NCI-H226 (cell line): Measurements from ENCODE around the gene PTK6.

Experiments used
- DNase-seq: peaks from one replicate; pipeline ENCODE4 v3.0.0-alpha.2; 2015

The PTK6 gene

DNA sequence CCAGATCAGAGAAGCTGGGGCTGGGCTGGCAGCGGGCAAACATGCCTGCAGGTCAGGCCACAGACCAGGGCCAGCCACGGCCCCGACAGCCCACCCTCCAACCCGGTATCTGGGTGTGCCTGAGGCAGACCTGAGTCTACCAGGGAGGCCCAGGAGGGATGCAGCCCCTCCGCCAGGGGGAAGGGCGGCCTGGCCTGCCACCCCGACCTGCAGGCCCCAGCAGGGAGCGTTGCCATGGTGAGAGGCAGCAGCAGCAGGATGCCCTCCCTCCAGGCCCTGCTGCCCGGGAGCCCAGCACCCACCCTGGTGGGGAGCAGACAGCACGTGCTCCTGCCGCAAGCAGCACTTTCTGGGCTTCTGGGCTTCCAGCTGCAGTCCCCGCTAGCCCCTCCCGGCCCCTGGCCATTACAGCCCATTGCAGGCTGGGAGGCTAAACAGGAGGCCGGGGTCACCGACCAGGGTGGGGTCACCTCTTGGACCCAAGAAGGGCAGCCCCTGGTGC lies 34.5 kb downstream of the PTK6 start:
- no peak for DNase-seq

DNA sequence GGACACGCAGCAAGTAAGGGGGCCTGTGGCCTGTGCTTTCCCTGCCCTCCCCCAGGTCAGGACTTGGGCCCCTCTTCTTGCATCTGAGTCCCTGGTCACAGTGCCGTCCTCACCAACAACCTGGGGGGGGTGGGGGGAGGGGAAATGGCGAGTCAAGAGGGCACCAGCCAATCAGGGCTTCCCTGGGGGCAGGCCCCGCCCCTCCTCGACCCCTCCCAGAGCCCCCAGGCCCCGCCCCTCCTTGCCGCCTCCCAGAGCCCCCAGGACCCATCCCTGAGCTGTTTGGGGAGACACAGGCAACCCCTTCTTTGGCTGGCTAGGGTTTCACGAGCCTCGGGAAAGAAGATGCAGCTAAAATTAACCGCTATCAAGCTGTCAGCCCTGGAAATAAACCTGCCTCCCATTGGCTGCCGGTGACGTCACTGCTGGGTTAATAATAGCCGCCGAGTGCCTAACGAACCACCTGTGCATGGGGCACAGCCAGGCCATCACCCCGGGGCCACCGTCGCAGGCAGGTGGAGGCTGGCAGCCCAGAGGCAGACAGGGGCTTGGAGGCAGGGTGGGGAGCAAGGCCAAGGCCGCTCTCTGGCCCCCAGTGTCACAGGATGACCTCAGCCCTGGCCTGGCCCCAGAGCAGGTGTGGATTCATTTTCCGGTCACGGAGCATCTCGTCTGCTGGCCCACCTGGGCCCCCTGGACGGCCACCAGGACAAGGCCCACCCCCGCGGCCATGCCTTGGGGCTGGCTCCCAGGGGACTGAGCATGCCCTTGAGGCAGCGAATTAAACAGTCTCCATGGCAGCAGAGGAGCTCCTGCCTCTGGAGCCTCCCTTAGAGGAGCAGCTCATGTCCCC lies 35.1 kb downstream of the PTK6 start:
- DNase-seq: no peak

DNA sequence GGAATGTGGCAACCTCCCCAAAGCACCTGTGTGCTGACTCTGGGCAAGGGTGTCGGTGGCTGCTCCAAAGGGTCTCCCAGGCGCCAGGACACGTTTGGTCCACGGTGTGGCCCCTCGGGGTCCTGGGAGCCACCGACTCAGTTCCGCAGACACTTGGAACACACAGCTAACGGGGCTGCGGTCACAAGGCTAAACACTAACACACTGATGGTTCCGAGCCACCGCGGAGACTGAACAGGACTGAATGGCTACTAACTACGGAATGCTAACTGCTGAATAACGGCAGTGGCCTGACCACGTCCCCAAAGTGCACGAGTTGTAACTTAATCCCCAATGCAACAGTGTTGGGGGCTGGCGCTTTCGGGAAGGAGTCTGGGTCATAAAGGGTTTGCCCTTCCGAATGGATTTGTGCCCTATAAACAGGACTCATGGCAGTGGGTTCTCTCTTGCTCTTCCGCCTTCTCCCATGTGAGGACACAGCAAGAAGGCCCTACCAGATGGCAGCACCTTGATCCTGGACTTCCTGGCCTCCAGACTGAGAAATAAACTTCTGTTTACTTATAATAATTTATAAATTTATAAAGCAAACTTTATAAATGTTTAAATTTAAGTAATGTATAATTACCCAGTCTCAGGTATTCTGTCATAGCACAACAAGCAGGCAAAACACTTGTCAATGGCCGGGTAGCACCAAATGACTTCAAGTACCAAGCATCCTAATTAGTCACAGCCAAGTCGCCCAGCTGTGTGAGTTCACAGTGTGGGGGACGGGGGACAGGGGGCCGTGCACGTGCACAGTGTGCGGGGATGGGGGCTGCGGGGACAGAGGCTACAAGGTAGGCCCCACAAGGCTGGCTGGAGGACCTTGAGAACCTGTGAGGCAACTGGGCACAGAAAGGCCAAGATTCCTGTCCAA lies 36.0 kb downstream of the PTK6 start:
- no peak for DNase-seq

DNA sequence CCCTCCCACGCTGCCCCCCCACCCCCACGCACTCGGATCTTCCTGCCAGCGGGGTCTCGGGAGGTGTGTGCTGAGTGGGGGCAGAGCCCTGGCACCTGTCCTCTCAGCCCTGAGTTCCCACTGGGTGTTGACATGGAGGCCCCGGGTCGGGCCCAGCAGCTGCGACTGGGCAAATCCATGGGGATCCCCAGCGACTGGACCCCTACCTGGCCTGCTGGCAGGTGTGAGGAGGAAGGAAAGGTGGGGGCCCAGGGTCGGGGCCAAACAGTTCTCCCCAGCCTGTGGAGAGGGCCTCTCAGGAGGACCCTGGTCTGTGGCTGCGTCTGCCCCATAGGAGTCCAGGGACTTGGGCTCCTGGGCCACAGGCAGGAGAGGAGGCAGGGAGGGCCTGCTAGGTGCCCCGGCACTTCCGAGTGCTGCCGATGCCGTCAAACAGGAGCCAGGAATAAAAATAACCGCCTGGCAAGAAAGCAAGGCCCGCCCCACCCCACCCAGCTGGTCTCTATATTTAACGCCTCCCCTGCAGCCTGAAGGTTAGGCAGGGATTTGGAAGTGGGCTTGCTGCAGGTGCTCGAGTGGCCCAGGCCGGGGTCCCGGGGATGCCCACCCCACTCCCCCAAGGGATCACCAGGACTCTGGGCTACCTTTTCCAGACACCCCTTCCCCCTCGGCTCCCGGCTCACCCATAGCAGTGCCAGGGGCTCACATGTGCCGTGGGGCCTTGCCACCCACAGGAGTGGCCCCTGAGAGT lies 36.9 kb downstream of the PTK6 start:
- no peak for DNase-seq

DNA sequence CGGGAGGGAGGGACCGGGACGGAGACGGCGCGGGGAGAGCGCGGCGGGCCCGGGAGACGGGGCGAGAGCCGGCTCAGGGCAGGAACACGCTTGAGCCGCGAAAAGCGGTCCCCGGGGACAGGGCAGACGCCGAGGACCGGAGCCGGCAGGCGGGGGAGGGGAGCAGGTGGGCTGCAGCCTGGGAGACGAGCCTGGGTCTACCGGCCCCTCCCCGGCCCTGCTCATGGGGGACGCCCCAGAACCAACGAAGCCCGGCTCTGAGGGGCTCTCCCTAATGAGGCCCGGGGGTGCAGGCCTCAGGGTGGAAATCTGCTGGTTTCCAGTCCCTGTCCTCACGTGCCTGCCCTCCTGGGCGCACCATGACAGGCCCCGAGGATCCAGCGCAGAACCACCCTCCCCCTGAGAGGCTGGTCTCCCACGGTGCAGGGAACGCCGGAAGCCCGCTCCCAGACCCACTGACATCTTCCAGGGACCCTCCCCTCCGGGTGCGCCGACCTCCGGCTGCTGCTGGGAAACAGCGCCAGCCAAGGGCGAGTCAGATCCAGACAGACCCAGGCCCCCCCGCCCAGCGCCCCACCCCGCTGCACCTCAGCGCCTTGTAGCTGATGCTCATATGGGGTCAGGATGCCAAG lies 37.7 kb downstream of the PTK6 start:
- DNase-seq: no peak

DNA sequence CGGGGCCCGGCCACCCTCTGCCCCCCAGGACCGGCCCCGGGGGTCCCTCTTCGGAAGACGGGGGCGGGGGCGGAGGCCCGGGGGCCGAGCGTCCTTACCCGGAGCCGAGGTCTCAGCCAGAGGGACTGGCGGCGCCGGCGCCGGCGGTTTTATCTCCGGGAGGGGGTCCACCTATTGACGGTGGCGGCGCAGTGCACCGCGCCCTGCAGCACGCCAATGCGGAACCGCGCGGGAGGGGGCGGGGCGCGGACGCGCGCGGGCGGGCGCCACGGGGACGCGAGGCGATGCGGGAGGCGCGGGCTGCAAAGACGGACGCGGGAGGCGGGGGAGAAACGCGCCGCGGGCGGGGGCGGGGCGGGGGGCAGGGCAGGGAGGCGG lies 38.2 kb downstream of the PTK6 start, which contains the start of gene EEF1A2:
EEF1A2 (minus strand) TSS at position 124 of the 378 bp plus-strand sequence. CDS start 1,320 bp downstream, outside the sequence.
- DNase-seq: no peak

DNA sequence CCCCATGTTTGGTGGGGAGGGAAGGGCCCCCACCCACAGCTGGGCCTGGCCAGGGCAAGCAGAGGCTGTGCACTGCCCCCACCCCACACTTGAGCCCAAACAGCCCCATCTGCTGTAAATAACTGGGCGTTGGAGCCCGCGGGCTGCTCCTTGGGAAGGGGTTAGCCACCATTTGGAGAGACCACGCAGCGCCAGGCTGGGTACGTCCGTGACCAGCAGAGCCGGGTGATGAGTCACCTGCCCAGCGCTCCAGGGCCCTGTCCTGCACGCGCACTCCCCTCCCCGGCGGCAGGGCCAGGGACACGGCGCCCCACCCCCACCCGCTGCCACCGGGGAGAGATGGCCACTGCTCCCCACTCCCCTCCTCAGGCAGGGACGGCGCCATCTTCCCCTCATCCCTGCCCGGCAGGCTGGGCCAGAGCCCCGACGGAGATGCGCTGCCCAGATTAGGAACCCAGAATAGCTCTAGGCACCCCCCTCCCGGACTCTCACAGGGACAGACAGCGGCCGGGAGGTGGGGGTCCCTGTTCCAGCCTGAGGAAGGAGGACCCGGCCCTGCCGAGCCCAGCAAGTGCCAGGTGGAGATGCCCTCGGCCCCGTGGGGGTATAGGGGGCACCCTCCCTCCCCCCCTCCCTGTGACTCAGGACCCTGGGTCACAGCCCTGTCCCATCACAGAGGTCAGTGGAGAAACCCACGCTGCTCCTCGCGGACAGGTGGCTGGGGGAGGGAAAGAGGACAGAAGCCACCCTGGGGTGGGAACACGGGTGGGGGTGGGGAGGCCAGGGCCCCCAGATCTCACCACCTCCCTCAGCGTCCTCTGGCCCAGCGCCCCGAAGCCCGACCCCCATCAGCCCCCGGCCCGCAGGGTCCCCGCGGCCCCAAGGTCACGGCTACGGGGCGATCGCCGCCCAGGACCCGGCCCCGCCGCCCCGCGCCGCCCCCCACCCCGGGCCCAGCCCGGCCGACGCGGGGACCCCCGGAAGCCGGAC lies 38.9 kb downstream of the PTK6 start:
- no peak for DNase-seq

DNA sequence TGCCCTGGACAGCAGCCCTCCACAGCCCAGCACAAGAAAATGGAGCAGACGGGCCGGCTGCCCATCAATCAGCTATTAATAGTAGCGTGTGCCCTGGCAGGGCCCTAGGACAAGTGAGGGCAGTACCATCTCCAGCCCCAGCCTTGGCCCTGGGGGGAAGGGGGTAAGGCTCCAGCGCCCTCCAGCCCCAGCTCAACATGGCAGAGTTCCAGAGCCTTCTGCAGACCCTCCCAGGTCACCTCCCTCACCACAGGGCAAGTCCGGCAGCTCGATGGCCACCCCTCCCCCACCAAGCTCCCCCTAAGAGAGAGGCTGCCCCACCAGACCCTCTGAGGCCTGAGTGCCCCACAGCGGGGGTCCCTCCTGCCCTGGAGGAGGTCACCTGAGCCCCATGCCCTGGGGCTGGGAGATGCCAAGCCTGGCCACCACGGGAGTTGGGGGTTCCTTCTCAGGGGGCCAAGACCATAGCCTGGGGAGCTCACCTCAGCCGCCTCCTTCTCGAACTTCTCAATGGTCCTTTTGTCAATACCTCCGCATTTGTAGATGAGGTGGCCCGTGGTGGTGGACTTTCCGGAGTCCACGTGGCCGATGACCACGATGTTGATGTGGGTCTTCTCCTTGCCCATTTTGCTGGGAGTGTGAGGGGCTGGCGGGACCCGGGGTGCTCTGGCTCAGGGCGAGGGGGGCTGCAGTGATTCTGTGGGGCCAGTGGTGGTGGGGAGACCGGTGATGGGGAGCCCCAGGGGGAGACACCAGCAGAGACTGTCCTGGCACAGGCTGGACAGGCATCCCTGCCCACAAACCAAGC lies 39.8 kb downstream of the PTK6 start:
- DNase-seq: no peak

DNA sequence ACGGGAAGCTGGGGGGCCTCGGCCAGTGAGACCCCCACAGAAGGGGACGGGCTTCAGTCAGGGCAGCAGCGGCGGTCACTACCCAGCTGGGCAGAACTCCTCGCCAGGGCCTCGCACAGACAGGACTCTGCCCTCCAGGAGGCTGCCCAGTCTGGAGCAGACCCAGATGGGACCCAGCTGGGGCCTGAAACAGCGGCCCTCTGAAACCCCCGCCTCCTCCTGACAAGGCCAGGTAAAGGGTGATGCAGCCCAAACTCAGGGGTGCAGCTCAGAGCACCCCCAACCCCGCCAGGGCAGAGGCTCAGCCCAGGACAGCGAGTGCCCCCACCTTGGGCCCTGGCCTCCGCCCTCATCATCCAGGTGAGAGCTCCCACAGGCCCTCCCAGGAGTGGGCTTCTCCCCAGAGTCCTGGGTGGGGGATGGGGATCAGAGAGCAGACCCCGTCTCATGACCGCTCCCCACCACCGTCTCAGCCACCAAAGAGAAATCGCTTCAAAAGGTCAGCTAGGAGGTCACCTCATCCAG lies 40.5 kb downstream of the PTK6 start:
- DNase-seq: no peak

DNA sequence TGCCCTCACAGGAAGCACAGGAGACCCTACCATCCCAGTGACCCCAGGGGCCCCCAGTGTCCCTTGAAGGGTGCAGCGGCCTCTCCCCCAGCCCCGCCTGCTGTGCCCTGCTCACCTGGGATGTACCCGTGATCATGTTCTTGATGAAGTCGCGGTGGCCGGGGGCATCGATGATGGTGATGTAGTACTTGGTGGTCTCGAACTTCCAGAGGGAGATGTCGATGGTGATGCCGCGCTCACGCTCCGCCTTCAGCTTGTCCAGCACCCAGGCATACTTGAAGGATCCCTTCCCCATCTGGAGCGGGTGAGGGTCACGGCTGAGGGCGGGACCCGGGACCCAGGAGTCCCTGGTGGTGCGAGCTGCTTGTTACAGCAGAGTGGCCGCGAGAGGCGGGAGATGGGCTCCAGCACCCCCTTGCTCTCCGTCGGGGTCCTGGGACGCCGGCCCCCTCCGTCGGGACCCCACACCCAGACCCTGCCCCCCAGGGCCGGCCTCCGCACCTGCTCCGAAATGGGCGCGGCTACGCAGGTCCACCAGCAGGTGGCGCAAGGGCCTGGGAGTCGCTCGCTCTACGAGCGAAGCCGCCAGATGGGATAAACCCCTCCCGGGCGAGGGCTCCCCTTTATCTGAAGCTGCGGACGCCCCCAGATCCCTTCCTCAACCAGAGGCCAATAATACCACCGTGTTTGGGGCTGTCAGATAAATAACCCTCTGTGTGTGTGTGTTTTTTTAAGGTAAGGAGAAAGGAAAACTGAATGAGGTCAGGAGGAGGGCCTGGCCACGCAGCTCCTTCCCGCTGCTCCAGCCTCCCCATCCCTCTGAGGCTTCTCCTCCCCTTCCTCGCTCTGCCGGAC lies 41.2 kb downstream of the PTK6 start:
- no peak for DNase-seq

DNA sequence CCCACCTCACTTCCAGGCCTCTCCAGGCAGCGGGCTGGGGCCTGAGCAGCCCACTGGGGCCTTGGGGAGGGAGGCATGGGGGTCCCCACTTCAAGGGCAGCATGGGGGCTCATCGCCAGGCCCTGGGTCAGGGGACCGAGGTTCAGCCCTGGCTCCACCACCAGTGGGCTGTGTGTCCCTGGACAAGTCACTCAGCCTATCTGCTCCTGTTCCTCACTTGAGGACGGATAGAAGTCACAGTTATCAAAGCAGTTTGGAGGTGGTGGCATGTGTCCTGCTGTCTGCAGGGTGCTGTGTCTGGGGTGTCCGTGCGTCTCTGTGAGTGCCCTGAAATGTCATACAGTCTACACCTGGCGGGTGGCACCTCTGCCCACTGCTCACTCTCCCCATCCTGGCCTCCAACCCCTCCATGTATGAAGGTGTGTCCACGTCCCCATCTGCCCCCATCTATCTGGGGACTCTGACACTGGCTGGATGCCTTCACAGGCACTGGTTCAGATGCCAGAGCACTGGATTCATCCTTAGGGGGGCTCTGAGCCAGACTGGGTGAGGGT lies 41.9 kb downstream of the PTK6 start:
- no peak for DNase-seq

DNA sequence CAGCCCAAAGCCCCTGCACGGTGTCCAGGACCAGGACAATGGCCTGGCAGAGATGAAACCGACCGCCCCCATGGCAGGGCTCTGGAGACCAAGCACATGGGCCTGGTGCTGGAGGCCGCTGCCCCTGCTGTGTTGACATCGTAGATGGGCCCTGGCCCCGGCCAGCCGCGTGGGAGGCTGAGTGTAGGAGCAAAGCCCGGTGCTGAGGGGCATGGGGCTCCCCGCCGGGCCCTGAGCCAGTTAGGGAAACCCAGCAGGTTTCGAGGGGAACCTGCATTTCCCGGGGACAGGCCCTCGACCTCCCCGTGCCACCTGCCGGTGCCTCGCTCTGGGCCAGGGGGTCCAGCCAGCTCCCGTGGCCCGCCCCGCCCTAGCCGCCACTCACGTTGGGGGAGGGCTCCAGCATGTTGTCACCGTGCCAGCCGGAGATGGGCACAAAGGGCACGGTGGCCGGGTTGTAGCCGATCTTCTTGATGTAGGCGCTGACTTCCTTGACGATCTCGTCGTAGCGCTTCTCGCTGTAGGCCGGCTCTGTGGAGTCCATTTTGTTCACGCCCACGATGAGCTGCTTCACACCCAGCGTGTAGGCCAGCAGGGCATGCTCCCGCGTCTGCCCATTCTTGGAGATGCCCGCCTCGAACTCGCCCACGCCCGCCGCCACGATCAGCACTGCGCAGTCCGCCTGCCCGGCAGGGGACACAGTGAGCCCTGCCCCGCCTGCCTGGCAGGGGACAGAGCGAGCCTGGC lies 42.6 kb downstream of the PTK6 start:
- DNase-seq: no peak

DNA sequence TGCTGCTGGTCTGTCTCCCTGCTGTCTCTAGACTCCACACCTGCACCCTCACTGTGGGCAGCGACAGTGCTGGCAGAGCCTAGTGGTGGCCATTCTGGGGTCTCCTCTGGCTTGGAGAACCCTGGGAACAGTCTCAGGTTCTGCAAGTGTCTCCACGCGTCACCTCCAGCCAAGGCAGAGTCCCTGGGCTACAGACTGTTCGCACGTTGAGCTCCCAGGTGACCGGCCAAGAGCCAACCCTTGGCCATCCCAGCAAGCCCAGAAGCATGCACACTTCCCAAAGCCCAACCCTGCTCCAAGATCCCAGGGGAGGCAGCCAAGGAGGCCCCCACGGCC lies 43.1 kb downstream of the PTK6 start:
- no peak for DNase-seq

DNA sequence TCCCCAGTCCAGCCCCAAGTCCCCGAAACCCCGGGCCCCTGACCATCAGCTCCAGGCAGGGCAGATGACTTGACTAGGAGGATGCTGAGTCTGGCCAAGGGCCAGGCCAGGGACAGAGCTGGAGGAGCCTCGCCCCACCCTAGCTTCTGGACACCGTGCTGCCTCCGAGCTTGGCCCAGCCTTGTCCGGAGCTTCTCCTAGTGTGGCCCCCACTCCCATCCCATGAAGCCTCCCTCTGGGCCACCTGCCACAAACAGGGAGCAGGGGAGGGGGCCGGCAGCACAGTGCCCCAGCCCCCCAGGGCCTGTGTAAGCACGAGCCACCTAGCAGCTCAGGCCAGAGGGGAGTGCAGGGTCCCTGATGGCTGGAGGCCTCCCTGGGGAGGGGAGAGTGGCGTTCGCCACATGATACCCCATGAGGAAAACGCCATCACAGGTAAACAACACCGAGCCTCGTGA lies 43.6 kb downstream of the PTK6 start:
- no peak for DNase-seq

DNA sequence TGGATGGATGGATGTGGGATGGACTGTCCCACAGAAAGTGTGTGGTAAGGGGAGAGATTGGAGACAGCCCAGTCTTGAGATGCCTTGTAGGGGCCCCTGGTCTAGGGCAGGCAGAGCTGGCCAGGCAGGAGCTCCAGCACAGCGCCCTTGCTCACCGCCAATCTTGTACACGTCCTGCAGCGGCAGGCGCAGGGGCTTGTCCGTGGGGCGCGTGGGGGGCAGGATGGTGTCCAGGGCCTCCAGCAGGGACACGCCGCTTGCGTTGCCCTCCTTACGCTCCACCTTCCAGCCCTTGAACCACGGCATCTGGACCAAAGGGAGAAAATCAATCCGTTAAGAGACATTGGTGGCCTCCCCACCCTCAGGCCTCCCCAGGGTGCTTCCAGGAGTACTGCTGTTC lies 44.2 kb downstream of the PTK6 start:
- no peak for DNase-seq

DNA sequence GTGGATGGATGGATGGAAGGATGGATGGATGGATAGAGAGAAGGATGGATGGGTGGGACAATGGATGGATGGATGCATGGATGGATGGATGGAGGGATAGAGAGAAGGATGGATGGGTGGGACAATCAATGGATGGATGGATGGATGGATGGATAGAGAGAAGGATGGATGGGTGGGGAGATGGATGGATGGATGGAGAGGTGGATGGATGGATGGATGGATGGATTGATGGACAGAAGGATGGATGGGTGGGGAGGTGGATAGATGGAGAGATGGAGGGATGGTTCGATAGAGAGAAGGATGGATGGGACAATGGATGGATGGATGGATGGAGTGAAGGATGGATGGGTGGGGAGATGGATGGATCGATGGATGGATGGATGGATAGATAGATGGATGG lies 44.7 kb downstream of the PTK6 start:
- no peak for DNase-seq

DNA sequence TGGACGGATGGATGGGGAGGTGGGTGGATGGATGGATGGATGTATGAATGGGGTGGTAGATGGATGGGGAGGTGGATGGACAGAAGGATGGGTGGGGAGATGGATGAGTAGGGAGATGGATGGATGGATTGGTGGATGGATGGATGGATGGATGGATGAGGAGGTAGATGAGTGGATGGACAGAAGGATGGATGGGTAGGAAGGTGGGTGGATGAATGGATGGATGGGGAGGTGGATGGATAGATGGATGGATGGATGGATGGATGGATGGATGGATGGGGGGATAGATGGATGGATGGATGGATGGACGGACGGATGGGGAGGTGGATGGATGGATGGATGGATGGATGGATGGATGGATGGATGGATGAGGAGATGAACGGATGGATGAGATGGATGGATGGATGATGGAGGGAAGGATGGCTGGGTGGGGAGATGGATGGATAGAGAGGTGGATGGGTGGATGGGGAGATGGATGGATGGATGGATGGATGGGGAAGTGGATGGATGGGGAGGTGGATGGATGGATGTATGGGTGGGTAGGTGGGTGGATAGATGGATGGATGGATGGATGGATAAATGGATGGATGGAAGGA lies 45.4 kb downstream of the PTK6 start:
- no peak for DNase-seq

DNA sequence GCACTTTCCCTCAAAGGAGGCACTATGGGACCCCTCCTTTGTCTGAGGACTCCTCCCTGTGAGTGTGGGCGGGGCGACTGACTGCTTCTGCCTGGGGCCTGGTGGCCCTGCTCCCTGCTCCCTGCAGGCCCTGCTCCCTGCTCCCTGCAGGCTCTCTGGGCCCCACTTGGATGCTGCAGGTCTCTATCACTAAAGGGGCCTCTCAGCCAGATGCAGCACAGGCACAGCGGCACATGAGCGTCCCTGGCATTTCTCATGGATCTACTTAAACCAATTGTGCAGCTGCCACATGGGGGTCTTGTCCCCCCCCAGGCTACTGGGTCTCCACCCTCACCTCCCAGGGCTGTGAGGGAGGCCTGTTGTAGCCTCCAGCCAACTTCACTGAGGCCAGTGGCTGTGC lies 46.1 kb downstream of the PTK6 start:
- no peak for DNase-seq
